ENCODE results near the gene BNIP1.

BNIP1 gene

GRCh38 chr5:173196133-173196952, 52.0 kb downstream of the BNIP1 start:
- Histone ChIP-seq H3K27ac (ENCODE audit: low read depth, low read length) (no peak overlapping the region), H3K9me3 (ENCODE audit: control insufficient read depth, insufficient read depth, low read length) (no peaks in the 10 kb centered on the region), H3K36me3 (ENCODE audit: control insufficient read depth, insufficient read depth, low read length) (no peaks in the 10 kb centered on the region), H3K27me3 (ENCODE audit: control insufficient read depth, insufficient read depth, low read length) (no peaks in the 10 kb centered on the region), H3K9ac (ENCODE audit: low read depth, low read length) (no peak overlapping the region), H3K4me3 (ENCODE audit: low read depth, low read length) (no peak overlapping the region), H3K4me1 (ENCODE audit: control insufficient read depth, insufficient read depth, low read length) (no peaks in the 10 kb centered on the region)

GRCh38 chr5:173197375-173197891, 53.1 kb downstream of the BNIP1 start:
- Histone ChIP-seq H3K36me3 (ENCODE audit: control insufficient read depth, insufficient read depth, low read length) (no peaks in the 10 kb centered on the region), H3K4me1 (ENCODE audit: control insufficient read depth, insufficient read depth, low read length) (no peaks in the 10 kb centered on the region), H3K9me3 (ENCODE audit: control insufficient read depth, insufficient read depth, low read length) (no peaks in the 10 kb centered on the region), H3K27ac (ENCODE audit: low read depth, low read length) (no peak overlapping the region), H3K9ac (ENCODE audit: low read depth, low read length) (no peak overlapping the region), H3K27me3 (ENCODE audit: control insufficient read depth, insufficient read depth, low read length) (peaks cover 6% of the 10 kb centered on the region), H3K4me3 (ENCODE audit: low read depth, low read length) (no peak overlapping the region)

- Histone ChIP-seq H3K36me3 (ENCODE audit: control insufficient read depth, insufficient read depth, low read length) (no peaks in the 10 kb centered on the region), H3K27ac (ENCODE audit: low read depth, low read length) (no peak overlapping the region), H3K4me1 (ENCODE audit: control insufficient read depth, insufficient read depth, low read length) (no peaks in the 10 kb centered on the region), H3K27me3 (ENCODE audit: control insufficient read depth, insufficient read depth, low read length) (peaks cover 12% of the 10 kb centered on the region), H3K4me3 (ENCODE audit: low read depth, low read length) (no peak overlapping the region), H3K9me3 (ENCODE audit: control insufficient read depth, insufficient read depth, low read length) (no peaks in the 10 kb centered on the region), H3K9ac (ENCODE audit: low read depth, low read length) (no peak overlapping the region)
Measured at GRCh38 chr5:173198049-173198448, 53.7 kb downstream of the BNIP1 start.

GRCh38 chr5:173200356-173200755, 56.0 kb downstream of the BNIP1 start:
- Histone ChIP-seq H3K27ac (ENCODE audit: low read depth, low read length) (no peak overlapping the region), H3K4me3 (ENCODE audit: low read depth, low read length) (no peak overlapping the region), H3K27me3 (ENCODE audit: control insufficient read depth, insufficient read depth, low read length) (peaks cover 14% of the 10 kb centered on the region), H3K9me3 (ENCODE audit: control insufficient read depth, insufficient read depth, low read length) (no peaks in the 10 kb centered on the region), H3K4me1 (ENCODE audit: control insufficient read depth, insufficient read depth, low read length) (no peaks in the 10 kb centered on the region), H3K9ac (ENCODE audit: low read depth, low read length) (no peak overlapping the region), H3K36me3 (ENCODE audit: control insufficient read depth, insufficient read depth, low read length) (no peaks in the 10 kb centered on the region)

GRCh38 chr5:173201636-173202265, 57.4 kb downstream of the BNIP1 start:
- Histone ChIP-seq H3K36me3 (ENCODE audit: control insufficient read depth, insufficient read depth, low read length) (no peaks in the 10 kb centered on the region), H3K27ac (ENCODE audit: low read depth, low read length) (no peak overlapping the region)

GRCh38 chr5:173202266-173202875, 58.0 kb downstream of the BNIP1 start:
- H3K4me3 ChIP-seq (ENCODE audit: low read depth, low read length), result peak overlapping the region; percentile 29; the same call in 1 of the 2 replicates
- H3K27ac ChIP-seq (ENCODE audit: low read depth, low read length), result no peak overlapping the region
- peaks cover 14% of the 10 kb centered on the region for H3K27me3 ChIP-seq (ENCODE audit: control insufficient read depth, insufficient read depth, low read length)
- no peaks in the 10 kb centered on the region for H3K36me3 ChIP-seq (ENCODE audit: control insufficient read depth, insufficient read depth, low read length)
- H3K9me3 ChIP-seq (ENCODE audit: control insufficient read depth, insufficient read depth, low read length), result no peaks in the 10 kb centered on the region
- no peaks in the 10 kb centered on the region for H3K4me1 ChIP-seq (ENCODE audit: control insufficient read depth, insufficient read depth, low read length)
- no peak overlapping the region for H3K9ac ChIP-seq (ENCODE audit: low read depth, low read length)

More at GRCh38 chr5:173201636-173202265, 57.4 kb downstream of the BNIP1 start:
- H3K27me3 ChIP-seq (ENCODE audit: control insufficient read depth, insufficient read depth, low read length), result peaks cover 14% of the 10 kb centered on the region
- H3K4me1 ChIP-seq (ENCODE audit: control insufficient read depth, insufficient read depth, low read length), result no peaks in the 10 kb centered on the region
- H3K9ac ChIP-seq (ENCODE audit: low read depth, low read length), result no peak overlapping the region
- H3K4me3 ChIP-seq (ENCODE audit: low read depth, low read length), result no peak overlapping the region
- no peaks in the 10 kb centered on the region for H3K9me3 ChIP-seq (ENCODE audit: control insufficient read depth, insufficient read depth, low read length)

- Histone ChIP-seq H3K9ac (ENCODE audit: low read depth, low read length) (no peak overlapping the region), H3K4me3 (ENCODE audit: low read depth, low read length) (no peak overlapping the region), H3K4me1 (ENCODE audit: control insufficient read depth, insufficient read depth, low read length) (no peaks in the 10 kb centered on the region), H3K36me3 (ENCODE audit: control insufficient read depth, insufficient read depth, low read length) (no peaks in the 10 kb centered on the region), H3K27me3 (ENCODE audit: control insufficient read depth, insufficient read depth, low read length) (peaks cover 14% of the 10 kb centered on the region), H3K27ac (ENCODE audit: low read depth, low read length) (no peak overlapping the region), H3K9me3 (ENCODE audit: control insufficient read depth, insufficient read depth, low read length) (no peaks in the 10 kb centered on the region)
Measured at GRCh38 chr5:173204185-173204979, 60.1 kb downstream of the BNIP1 start.

- Histone ChIP-seq H3K27me3 (ENCODE audit: control insufficient read depth, insufficient read depth, low read length) (peaks cover 14% of the 10 kb centered on the region), H3K27ac (ENCODE audit: low read depth, low read length) (no peak overlapping the region), H3K4me1 (ENCODE audit: control insufficient read depth, insufficient read depth, low read length) (no peaks in the 10 kb centered on the region), H3K9me3 (ENCODE audit: control insufficient read depth, insufficient read depth, low read length) (no peaks in the 10 kb centered on the region), H3K36me3 (ENCODE audit: control insufficient read depth, insufficient read depth, low read length) (no peaks in the 10 kb centered on the region), H3K9ac (ENCODE audit: low read depth, low read length) (no peak overlapping the region), H3K4me3 (ENCODE audit: low read depth, low read length) (no peak overlapping the region)
Measured at GRCh38 chr5:173205916-173206315, 61.6 kb downstream of the BNIP1 start.

- Histone ChIP-seq H3K36me3 (ENCODE audit: control insufficient read depth, insufficient read depth, low read length) (no peaks in the 10 kb centered on the region), H3K4me3 (ENCODE audit: low read depth, low read length) (no peak overlapping the region), H3K9me3 (ENCODE audit: control insufficient read depth, insufficient read depth, low read length) (no peaks in the 10 kb centered on the region), H3K9ac (ENCODE audit: low read depth, low read length) (no peak overlapping the region), H3K27me3 (ENCODE audit: control insufficient read depth, insufficient read depth, low read length) (no peaks in the 10 kb centered on the region), H3K27ac (ENCODE audit: low read depth, low read length) (no peak overlapping the region), H3K4me1 (ENCODE audit: control insufficient read depth, insufficient read depth, low read length) (no peaks in the 10 kb centered on the region)
Measured at GRCh38 chr5:173208296-173208695, 64.0 kb downstream of the BNIP1 start.

GRCh38 chr5:173210877-173211276, 66.5 kb downstream of the BNIP1 start:
- Histone ChIP-seq H3K4me3 (ENCODE audit: low read depth, low read length) (no peak overlapping the region), H3K27ac (ENCODE audit: low read depth, low read length) (no peak overlapping the region), H3K9me3 (ENCODE audit: control insufficient read depth, insufficient read depth, low read length) (no peaks in the 10 kb centered on the region), H3K4me1 (ENCODE audit: control insufficient read depth, insufficient read depth, low read length) (no peaks in the 10 kb centered on the region), H3K9ac (ENCODE audit: low read depth, low read length) (no peak overlapping the region), H3K27me3 (ENCODE audit: control insufficient read depth, insufficient read depth, low read length) (no peaks in the 10 kb centered on the region), H3K36me3 (ENCODE audit: control insufficient read depth, insufficient read depth, low read length) (no peaks in the 10 kb centered on the region)

All from HUES48 (cell line).